DOHH2 (cell line): Measurements from ENCODE around the gene PLA2G4E.

Experiments
- H3F3A ChIP-seq: fragments of 200-600 bp; sonication (generic), shearing (Covaris generic); 2 replicates; pipeline ENCODE4 v1.6.0; 2016; ENCODE audit warnings: antibody characterized with exemption, mild to moderate bottlenecking; ENCODE audit not compliant: control insufficient read depth, insufficient read depth
- H3K27ac ChIP-seq: fragments of 200-600 bp; sonication (generic); 2 replicates; pipeline ENCODE4 v1.5.1; 2014; ENCODE audit warnings: low read depth, mild to moderate bottlenecking, low read length, moderate library complexity
- H3K27me3 ChIP-seq: fragments of 200-600 bp; sonication (generic); 2 replicates; pipeline ENCODE4 v1.6.1; 2014; ENCODE audit warnings: mild to moderate bottlenecking, low read length, mixed read lengths; ENCODE audit not compliant: control insufficient read depth
- H3K36me3 ChIP-seq: fragments of 200-600 bp; sonication (generic); 2 replicates; pipeline ENCODE4 v1.6.1; 2014; ENCODE audit warnings: mild to moderate bottlenecking, low read length, moderate library complexity, mixed read lengths; ENCODE audit not compliant: control insufficient read depth
- H3K4me1 ChIP-seq: fragments of 200-600 bp; sonication (generic); 2 replicates; pipeline ENCODE4 v1.6.1; 2014; ENCODE audit warnings: mild to moderate bottlenecking, low read length, mixed read lengths; ENCODE audit not compliant: control insufficient read depth
- H3K4me2 ChIP-seq: fragments of 200-600 bp; sonication (generic); 2 replicates; pipeline ENCODE4 v1.6.0; 2014; ENCODE audit warnings: mild to moderate bottlenecking, low read length, moderate library complexity
- H3K4me3 ChIP-seq: fragments of 200-600 bp; sonication (generic); 2 replicates; pipeline ENCODE4 v1.5.1; 2014; ENCODE audit warnings: mild to moderate bottlenecking, low read length, mixed read lengths
- H3K79me2 ChIP-seq: fragments of 200-600 bp; sonication (generic); 2 replicates; pipeline ENCODE4 v1.6.1; 2014; ENCODE audit warnings: mild to moderate bottlenecking, low read length, mixed read lengths; ENCODE audit not compliant: control insufficient read depth
- H3K9me2 ChIP-seq: fragments of 200-600 bp; sonication (generic); replicated peaks from 2 replicates; pipeline ENCODE4 v1.6.1; 2014; ENCODE audit warnings: mild to moderate bottlenecking, low read length, mixed read lengths; ENCODE audit not compliant: control insufficient read depth
- H3K9me3 ChIP-seq: fragments of 200-600 bp; sonication (generic); 2 replicates; pipeline ENCODE4 v1.6.1; 2014; ENCODE audit warnings: antibody characterized with exemption, low read length, mixed read lengths; ENCODE audit not compliant: control insufficient read depth, insufficient read depth
- H4K20me1 ChIP-seq: fragments of 200-600 bp; sonication (generic); 2 replicates; pipeline ENCODE4 v1.6.0; 2014; ENCODE audit warnings: low read depth, mild to moderate bottlenecking, antibody characterized with exemption, low read length, moderate library complexity; ENCODE audit not compliant: control insufficient read depth, insufficient read depth
- EZH2phosphoT487 ChIP-seq: fragments of 200-600 bp; sonication (generic); IDR thresholded peaks from 2 replicates; pipeline ENCODE4 v1.6.1; 2017; ENCODE audit warnings: borderline replicate concordance, mild to moderate bottlenecking, antibody characterized with exemption, low read length, moderate library complexity, mixed read lengths
- TF ChIP-seq, protein P1 (sequence below): fragments of 200-600 bp; sonication (generic); IDR thresholded peaks from one replicate; pipeline ENCODE4 v1.5.1; 2014; ENCODE audit warnings: antibody characterized with exemption, mild to moderate bottlenecking, low read depth, low read length; ENCODE audit not compliant: poor library complexity, severe bottlenecking

PLA2G4E gene

DNA sequence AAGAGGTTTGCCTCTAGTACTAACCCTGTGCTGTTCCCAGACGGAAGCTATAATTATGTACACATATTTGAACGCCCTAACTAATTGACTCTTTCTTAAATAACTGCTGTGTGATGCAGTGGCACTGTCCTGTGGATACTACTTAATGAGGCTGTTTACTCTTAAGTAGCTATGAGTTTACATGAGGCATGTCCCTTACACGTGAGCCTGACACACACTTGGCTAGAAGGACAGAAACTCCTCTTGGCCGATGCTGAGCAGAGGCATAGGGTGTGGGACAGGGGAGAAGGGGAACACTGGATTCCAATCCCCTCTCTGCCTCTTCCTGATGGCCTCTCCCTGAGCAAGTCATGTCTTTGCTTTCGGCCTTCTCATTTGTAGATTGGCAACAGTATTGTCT, 70.4 kb downstream of the PLA2G4E start:
- Histone ChIP-seq H3K4me3 (no peak overlapping the region), H4K20me1 (no peaks in the 10 kb centered on the region), H3K36me3 (peaks cover 14% of the 10 kb centered on the region), H3K27me3 (no peaks in the 10 kb centered on the region), H3K4me1 (no peaks in the 10 kb centered on the region), H3K9me3 (no peaks in the 10 kb centered on the region), H3K79me2 (0 out of 2 replicates have a peak, but pooled peaks cover 2% of the 10 kb centered on the region), H3K9me2 (no peaks in the 10 kb centered on the region), H3K27ac (no peak overlapping the region), H3F3A (no peaks in the 10 kb centered on the region), H3K4me2 (no peak overlapping the region)
- TF ChIP-seq, protein P1, sequence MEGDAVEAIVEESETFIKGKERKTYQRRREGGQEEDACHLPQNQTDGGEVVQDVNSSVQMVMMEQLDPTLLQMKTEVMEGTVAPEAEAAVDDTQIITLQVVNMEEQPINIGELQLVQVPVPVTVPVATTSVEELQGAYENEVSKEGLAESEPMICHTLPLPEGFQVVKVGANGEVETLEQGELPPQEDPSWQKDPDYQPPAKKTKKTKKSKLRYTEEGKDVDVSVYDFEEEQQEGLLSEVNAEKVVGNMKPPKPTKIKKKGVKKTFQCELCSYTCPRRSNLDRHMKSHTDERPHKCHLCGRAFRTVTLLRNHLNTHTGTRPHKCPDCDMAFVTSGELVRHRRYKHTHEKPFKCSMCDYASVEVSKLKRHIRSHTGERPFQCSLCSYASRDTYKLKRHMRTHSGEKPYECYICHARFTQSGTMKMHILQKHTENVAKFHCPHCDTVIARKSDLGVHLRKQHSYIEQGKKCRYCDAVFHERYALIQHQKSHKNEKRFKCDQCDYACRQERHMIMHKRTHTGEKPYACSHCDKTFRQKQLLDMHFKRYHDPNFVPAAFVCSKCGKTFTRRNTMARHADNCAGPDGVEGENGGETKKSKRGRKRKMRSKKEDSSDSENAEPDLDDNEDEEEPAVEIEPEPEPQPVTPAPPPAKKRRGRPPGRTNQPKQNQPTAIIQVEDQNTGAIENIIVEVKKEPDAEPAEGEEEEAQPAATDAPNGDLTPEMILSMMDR: no peak
- no peak for TF ChIP-seq EZH2phosphoT487

DNA sequence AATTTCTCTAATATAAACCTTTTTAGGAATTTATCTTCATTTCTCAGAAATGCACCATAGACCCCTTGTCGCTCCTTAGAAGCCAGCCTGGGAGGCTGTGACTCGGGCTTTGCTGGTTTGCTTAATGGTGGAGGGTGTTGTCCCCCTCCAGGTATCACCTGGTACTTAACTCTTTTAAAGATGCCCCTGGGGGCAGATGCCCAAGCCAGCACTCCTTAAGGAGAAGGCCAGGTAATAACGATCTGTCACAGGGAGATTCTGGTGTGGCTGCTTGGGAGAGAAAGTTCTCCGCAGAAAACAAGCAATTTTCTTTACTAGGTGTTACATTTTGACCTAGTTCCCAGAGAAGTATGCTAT, 70.7 kb downstream of the PLA2G4E start:
- 0 out of 2 replicates have a peak, but pooled peaks cover 2% of the 10 kb centered on the region for H3K79me2 ChIP-seq
- H3K27ac ChIP-seq: no peak overlapping the region
- H3K4me1 ChIP-seq: no peaks in the 10 kb centered on the region
- no peak for TF ChIP-seq EZH2phosphoT487
- TF ChIP-seq, protein P1: no peak
- no peaks in the 10 kb centered on the region for H3K27me3 ChIP-seq
- no peaks in the 10 kb centered on the region for H3F3A ChIP-seq
- no peak overlapping the region for H3K4me2 ChIP-seq
- H4K20me1 ChIP-seq: no peaks in the 10 kb centered on the region
- H3K4me3 ChIP-seq: no peak overlapping the region
- H3K9me2 ChIP-seq: no peaks in the 10 kb centered on the region
- no peaks in the 10 kb centered on the region for H3K9me3 ChIP-seq
- H3K36me3 ChIP-seq: peaks cover 14% of the 10 kb centered on the region

DNA sequence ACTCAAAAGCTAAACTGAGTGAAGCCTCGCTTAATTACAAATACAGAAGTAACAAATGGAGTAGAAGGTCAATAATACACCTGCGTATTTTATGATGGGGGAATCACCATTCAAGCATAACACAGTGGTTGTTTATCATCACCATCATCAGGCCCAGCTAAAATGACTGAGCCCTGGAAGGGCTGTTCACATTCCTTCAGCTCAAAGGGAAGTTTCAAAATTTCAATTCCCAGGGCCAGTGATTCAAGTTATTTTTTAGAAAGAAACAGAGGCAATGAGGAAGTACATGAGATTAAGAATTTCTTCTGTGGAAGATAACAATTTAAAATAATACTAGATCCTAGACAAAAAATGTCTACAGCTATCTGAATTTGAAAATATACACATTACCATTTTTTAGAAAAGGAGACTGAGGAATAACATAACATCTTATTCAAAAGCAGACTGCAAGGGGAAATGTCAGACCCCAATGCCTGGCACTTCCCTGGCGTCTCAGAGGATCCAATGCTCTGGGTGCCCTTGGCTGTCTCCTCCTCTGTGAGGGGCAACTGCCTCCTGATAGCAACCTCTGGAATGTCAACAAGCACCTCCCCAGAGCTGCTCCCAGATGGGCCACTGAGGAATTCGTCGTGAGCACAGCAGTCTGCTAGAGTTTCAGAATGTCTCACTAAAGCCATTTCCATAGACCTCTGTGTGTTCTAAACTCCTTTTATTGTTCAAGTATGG, 71.3 kb downstream of the PLA2G4E start:
- Histone ChIP-seq H3K4me1 (no peaks in the 10 kb centered on the region), H3K4me3 (no peak overlapping the region), H3K9me2 (no peaks in the 10 kb centered on the region), H3K79me2 (no peaks in the 10 kb centered on the region), H3K9me3 (no peaks in the 10 kb centered on the region), H4K20me1 (no peaks in the 10 kb centered on the region), H3K27me3 (no peaks in the 10 kb centered on the region), H3K27ac (no peak overlapping the region), H3K36me3 (peaks cover 14% of the 10 kb centered on the region), H3K4me2 (no peak overlapping the region), H3F3A (no peaks in the 10 kb centered on the region)
- no peak for TF ChIP-seq EZH2phosphoT487

DNA sequence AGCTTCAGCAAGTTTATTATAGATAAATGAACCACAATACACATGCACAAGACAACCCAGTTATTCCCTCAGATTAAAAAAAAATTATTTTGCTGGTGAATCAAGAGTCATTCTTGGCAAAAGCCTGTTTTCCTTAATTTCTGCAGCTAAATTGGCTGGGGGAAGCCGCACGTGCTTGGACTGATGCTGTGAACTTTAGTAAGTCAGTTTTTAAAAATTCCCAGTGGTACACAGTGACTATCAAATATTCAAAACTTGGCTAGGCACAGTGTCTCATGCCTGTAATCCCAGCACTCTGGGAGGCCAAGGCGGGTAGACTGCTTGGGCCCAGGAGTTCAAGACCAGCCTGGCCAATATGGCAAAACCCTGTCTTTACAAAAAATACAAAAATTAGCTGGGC, 72.4 kb downstream of the PLA2G4E start:
- H4K20me1 ChIP-seq: no peaks in the 10 kb centered on the region

More for the DNA sequence above, 72.4 kb downstream of the PLA2G4E start:
- Histone ChIP-seq H3K36me3 (peaks cover 11% of the 10 kb centered on the region), H3K79me2 (no peaks in the 10 kb centered on the region), H3K27me3 (no peaks in the 10 kb centered on the region), H3F3A (no peaks in the 10 kb centered on the region), H3K27ac (no peak overlapping the region), H3K4me2 (no peak overlapping the region), H3K4me3 (no peak overlapping the region), H3K9me2 (no peaks in the 10 kb centered on the region), H3K4me1 (no peaks in the 10 kb centered on the region), H3K9me3 (no peaks in the 10 kb centered on the region)
- TF ChIP-seq, protein P1: no peak
- TF ChIP-seq EZH2phosphoT487: no peak
